CD14-positive monocyte (primary cell): ENCODE results near the gene KRTAP9-7. TPM values are rescaled to one million over a fixed set of nuclear protein-coding genes. Genes with fewer than 3 reads are reported as not detected.
"Not testable (repeated sequence)": the region's sequence is repeated elsewhere in the genome, so short reads cannot be mapped to it uniquely, and the experiment has no call there.

Experiments used
- DNase-seq, 3 donors: peaks; one replicate each; pipeline ENCODE4 v3.0.0-alpha.2; 2011 to 2022
- H2AFZ ChIP-seq: 2 replicates; pipeline ENCODE4 v1.6.0; 2012; ENCODE audit warnings: mild to moderate bottlenecking, low read depth, low read length, inconsistent platforms; ENCODE audit not compliant: insufficient read depth, poor library complexity, severe bottlenecking
- H3K27ac ChIP-seq, 2 donors: 1 replicate in 1 of 2; 2 replicates in 1 of 2; pipeline ENCODE4 v1.5.1; 2012 to 2013; ENCODE audit warnings: low read length in 2 of 2, control low read depth in 1 of 2, inconsistent platforms in 1 of 2, low read depth in 1 of 2, mild to moderate bottlenecking in 1 of 2
- H3K27me3 ChIP-seq, 2 donors: one replicate each; pipeline versions ENCODE4 v1.6.0 to v1.6.1; 2011 to 2013; ENCODE audit warnings: low read length in 2 of 2; ENCODE audit not compliant: control insufficient read depth in 2 of 2, insufficient read depth in 2 of 2
- H3K36me3 ChIP-seq, 2 donors: replicated peaks in 1 of 2; 1 replicate in 1 of 2; 2 replicates in 1 of 2; pipeline versions ENCODE4 v1.5.1 to v1.6.1; 2012 to 2013; ENCODE audit warnings: low read length in 2 of 2, control low read depth in 1 of 2, inconsistent platforms in 1 of 2, mild to moderate bottlenecking in 1 of 2; ENCODE audit not compliant: insufficient read depth in 2 of 2, control insufficient read depth in 1 of 2
- H3K4me1 ChIP-seq, 2 donors: 1 replicate in 1 of 2; 2 replicates in 1 of 2; pipeline versions ENCODE4 v1.5.1 to v1.6.1; 2012 to 2013; ENCODE audit warnings: low read length in 2 of 2, control low read depth in 1 of 2, inconsistent platforms in 1 of 2, mild to moderate bottlenecking in 1 of 2, moderate library complexity in 1 of 2; ENCODE audit not compliant: insufficient read depth in 2 of 2, control insufficient read depth in 1 of 2
- H3K4me2 ChIP-seq: replicated peaks from 2 replicates; pipeline ENCODE3; 2012; ENCODE audit warnings: low read length, moderate library complexity, mild to moderate bottlenecking; ENCODE audit not compliant: poor library complexity, severe bottlenecking; ENCODE audit errors: extremely low read depth
- H3K4me3 ChIP-seq, 3 experiments: fragments of 200-600 bp in 1 of 3; sonication (generic) in 1 of 3; replicated peaks in 1 of 3; 1 replicate in 2 of 3; 2 replicates in 1 of 3; pipeline ENCODE4 v1.5.1; 2011 to 2013; ENCODE audit warnings: low read length in 3 of 3, mild to moderate bottlenecking in 3 of 3, control low read depth in 2 of 3, low read depth in 2 of 3, inconsistent platforms in 1 of 3, moderate library complexity in 1 of 3
- H3K79me2 ChIP-seq: 2 replicates; pipeline ENCODE4 v1.6.0; 2012; ENCODE audit warnings: mild to moderate bottlenecking, control low read depth, inconsistent platforms, low read length, moderate library complexity; ENCODE audit not compliant: insufficient read depth
- H3K9ac ChIP-seq: 2 replicates; pipeline ENCODE4 v1.6.0; 2017; ENCODE audit warnings: low read length, mild to moderate bottlenecking; ENCODE audit not compliant: insufficient read depth, poor library complexity, severe bottlenecking
- H3K9me3 ChIP-seq, 2 donors: replicated peaks in 1 of 2; 1 replicate in 1 of 2; 2 replicates in 1 of 2; pipeline versions ENCODE4 v1.5.1 to v1.6.1; 2012 to 2013; ENCODE audit warnings: low read length in 2 of 2, control low read depth in 1 of 2; ENCODE audit not compliant: control insufficient read depth in 1 of 2, insufficient read depth in 1 of 2
- H4K20me1 ChIP-seq: 2 replicates; pipeline ENCODE4 v1.6.0; 2012; ENCODE audit warnings: mild to moderate bottlenecking, low read length, control low read depth, moderate library complexity; ENCODE audit not compliant: insufficient read depth
- H3K27ac Mint-ChIP-seq, 7 donors: one replicate each; pipeline ENCODE4 v1.8.0; 2020; ENCODE audit warnings: mild to moderate bottlenecking in 7 of 7, mixed read lengths in 7 of 7, moderate library complexity in 6 of 7, inconsistent platforms in 2 of 7
- H3K27me3 Mint-ChIP-seq, 3 donors: one replicate each; pipeline ENCODE4 v1.8.0; 2021 to 2022; ENCODE audit warnings: low read depth in 3 of 3, mild to moderate bottlenecking in 3 of 3, mixed read lengths in 3 of 3, moderate library complexity in 3 of 3, inconsistent platforms in 1 of 3
- H3K36me3 Mint-ChIP-seq, 2 donors: one replicate each; pipeline ENCODE4 v1.8.0; 2020; ENCODE audit warnings: mixed read lengths in 2 of 2, inconsistent platforms in 1 of 2, mild to moderate bottlenecking in 1 of 2
- H3K4me1 Mint-ChIP-seq: one replicate; pipeline ENCODE4 v1.8.0; 2020; ENCODE audit warnings: mild to moderate bottlenecking, mixed read lengths
- H3K4me3 Mint-ChIP-seq, 2 donors: one replicate each; pipeline ENCODE4 v1.8.0; 2020; ENCODE audit warnings: mild to moderate bottlenecking in 2 of 2, mixed read lengths in 2 of 2, moderate library complexity in 1 of 2
- H3K9me3 Mint-ChIP-seq, 7 donors: one replicate each; pipeline ENCODE4 v1.8.0; 2020 to 2022; ENCODE audit warnings: mixed read lengths in 7 of 7, mild to moderate bottlenecking in 6 of 7, moderate library complexity in 6 of 7, inconsistent platforms in 2 of 7
- CTCF ChIP-seq: fragments of 200-600 bp; IDR thresholded peaks from one replicate; pipeline ENCODE4 v1.8.0; 2022; ENCODE audit warnings: antibody characterized with exemption, mild to moderate bottlenecking
- WGBS: methylation state at CpG from one replicate; pipeline ENCODE4 v1.1.5; 2013; ENCODE audit warnings: missing lambda C conversion rate; ENCODE audit not compliant: insufficient coverage; 5-methylcytosine and 5-hydroxymethylcytosine counted together
- intact Hi-C, 2 donors: fragments of 100-400 bp; cut with micrococcal nuclease; formaldehyde crosslinking; loops; one replicate each; pipeline versions ENCODE4 v1.15.0 to v1.15.1; 2023
- polyA minus RNA-seq: library from RNA; depleted of rRNA, polyadenylated mRNA; stranded (reverse); fragments of >200 nt; gene quantifications from 2 replicates; pipeline ENCODE4 v1.2.3, GENCODE V29; 2012
- polyA plus RNA-seq, 3 donors: library from polyadenylated mRNA; depleted of rRNA in 1 of 3; unstranded in 2 of 3; stranded (reverse) in 1 of 3; fragments of 300-500 nt in 2 of 3; fragments of >200 nt in 1 of 3; fragmentation: Illumina TruSeq in 2 of 3; gene quantifications; 1 replicate in 2 of 3; 2 replicates in 1 of 3; pipeline ENCODE4 v1.2.3, GENCODE V29; 2012 to 2021
- total RNA-seq, 12 experiments: library from RNA in 1 of 12; stranded (reverse) in 1 of 12; fragments of 120-200 nt in 1 of 12; gene quantifications; one replicate each; pipeline ENCODE4 v1.2.4 and lab custom pipeline; 2013 to 2026; ENCODE audit warnings: mixed read lengths in 6 of 12, inconsistent platforms in 1 of 12

KRTAP9-7 gene, protein sequence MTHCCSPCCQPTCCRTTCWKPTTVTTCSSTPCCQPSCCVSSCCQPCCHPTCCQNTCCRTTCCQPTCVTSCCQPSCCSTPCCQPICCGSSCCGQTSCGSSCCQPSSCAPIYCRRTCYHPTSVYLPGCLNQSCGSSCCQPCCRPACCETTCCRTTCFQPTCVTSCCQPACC
- total RNA-seq (2013) = not detected
- polyA plus RNA-seq = not detected
- not detected in 2 replicates for polyA minus RNA-seq
- total RNA-seq (lab: John Stamatoyannopoulos, UW) = 0 to 0.17 (median 0) reads per million in 11 experiments

GRCh38 chr17:41275648-41276190, at the start of gene KRTAP9-7:
Gene KRTAP9-7, plus strand, starts transcription at chr17:41275698. Its CDS starts 0 bp downstream, at chr17:41275698.
- H3K4me1 Mint-ChIP-seq, H3K4me3 ChIP-seq, H3K36me3 Mint-ChIP-seq, H3K27ac ChIP-seq, H3K4me1 ChIP-seq, H3K9me3 ChIP-seq, H3K9ac ChIP-seq, H3K9me3 Mint-ChIP-seq, H2AFZ ChIP-seq, intact Hi-C loops, H3K79me2 ChIP-seq, H3K36me3 ChIP-seq, DNase-seq, H3K27me3 ChIP-seq, H4K20me1 ChIP-seq, H3K4me2 ChIP-seq: not testable (repeated sequence)
- Mint-ChIP-seq H3K27me3 (peaks cover 4 to 18% (median 10%) of the 10 kb centered on the region in 3 donors), H3K27ac (peak within 1 kb of the TSS in 1 of 7 donors; percentile 58), H3K4me3 (peak within 1 kb of the TSS in 1 of 2 donors; percentile 17)
- WGBS = 97% methylated on average over 3 of the region's 3 CpGs

- TF ChIP-seq CTCF = no peak
- Mint-ChIP-seq H3K36me3 (no peaks in the 10 kb centered on the region), H3K9me3 (peaks cover 0 to 7% (median 1%) of the 10 kb centered on the region in 7 donors), H3K4me1 (no peaks in the 10 kb centered on the region), H3K27ac (no peak overlapping the region), H3K27me3 (peaks cover 3 to 8% (median 4%) of the 10 kb centered on the region in 3 donors), H3K4me3 (no peak overlapping the region)
- Histone ChIP-seq H4K20me1 (no peaks in the 10 kb centered on the region), H3K4me3 (no peak overlapping the region), H3K27me3 (no peaks in the 10 kb centered on the region), H3K79me2 (no peaks in the 10 kb centered on the region), H3K4me1 (no peaks in the 10 kb centered on the region), H2AFZ (no peak overlapping the region), H3K27ac (no peak overlapping the region), H3K9ac (no peak overlapping the region), H3K9me3 (no peaks in the 10 kb centered on the region), H3K36me3 (no peaks in the 10 kb centered on the region), H3K4me2 (no peak overlapping the region)
- no peak for DNase-seq
- intact Hi-C loops = no loop called here
- no CpG with 5 or more reads among the region's 6 CpGs for whole genome bisulfite sequencing
Measured at GRCh38 chr17:41226051-41226450, 49.4 kb upstream of the KRTAP9-7 start.

- peak within 1 kb of the TSS in 1 of 7 donors; percentile 45 for H3K27ac Mint-ChIP-seq
- H3K9ac ChIP-seq, H3K36me3 Mint-ChIP-seq, DNase-seq, intact Hi-C loops, H2AFZ ChIP-seq, H3K4me2 ChIP-seq, H3K27me3 Mint-ChIP-seq, H3K4me1 ChIP-seq, H3K9me3 Mint-ChIP-seq, H3K27me3 ChIP-seq, H3K4me1 Mint-ChIP-seq, H3K4me3 ChIP-seq, H4K20me1 ChIP-seq, H3K79me2 ChIP-seq, H3K27ac ChIP-seq, H3K4me3 Mint-ChIP-seq, H3K9me3 ChIP-seq, H3K36me3 ChIP-seq: not testable (repeated sequence)
- WGBS = 86% methylated on average over 2 of the region's 4 CpGs
Measured at GRCh38 chr17:41226598-41227095, 48.9 kb upstream of the KRTAP9-7 start, which contains the start of gene KRTAP9-2. Gene KRTAP9-2, plus strand, starts transcription at chr17:41226648. Its CDS starts 7 bp downstream, at chr17:41226655.
